NCI-H345 treated with DMSO at 0.1 percent for 48 hours (cell line): ENCODE results near the gene LNPEP.

Experiments
- DNase-seq: peaks from one replicate; lab custom pipeline; 2025; ENCODE audit not compliant: unreplicated experiment; lab: John Stamatoyannopoulos, UW

The LNPEP gene

DNA sequence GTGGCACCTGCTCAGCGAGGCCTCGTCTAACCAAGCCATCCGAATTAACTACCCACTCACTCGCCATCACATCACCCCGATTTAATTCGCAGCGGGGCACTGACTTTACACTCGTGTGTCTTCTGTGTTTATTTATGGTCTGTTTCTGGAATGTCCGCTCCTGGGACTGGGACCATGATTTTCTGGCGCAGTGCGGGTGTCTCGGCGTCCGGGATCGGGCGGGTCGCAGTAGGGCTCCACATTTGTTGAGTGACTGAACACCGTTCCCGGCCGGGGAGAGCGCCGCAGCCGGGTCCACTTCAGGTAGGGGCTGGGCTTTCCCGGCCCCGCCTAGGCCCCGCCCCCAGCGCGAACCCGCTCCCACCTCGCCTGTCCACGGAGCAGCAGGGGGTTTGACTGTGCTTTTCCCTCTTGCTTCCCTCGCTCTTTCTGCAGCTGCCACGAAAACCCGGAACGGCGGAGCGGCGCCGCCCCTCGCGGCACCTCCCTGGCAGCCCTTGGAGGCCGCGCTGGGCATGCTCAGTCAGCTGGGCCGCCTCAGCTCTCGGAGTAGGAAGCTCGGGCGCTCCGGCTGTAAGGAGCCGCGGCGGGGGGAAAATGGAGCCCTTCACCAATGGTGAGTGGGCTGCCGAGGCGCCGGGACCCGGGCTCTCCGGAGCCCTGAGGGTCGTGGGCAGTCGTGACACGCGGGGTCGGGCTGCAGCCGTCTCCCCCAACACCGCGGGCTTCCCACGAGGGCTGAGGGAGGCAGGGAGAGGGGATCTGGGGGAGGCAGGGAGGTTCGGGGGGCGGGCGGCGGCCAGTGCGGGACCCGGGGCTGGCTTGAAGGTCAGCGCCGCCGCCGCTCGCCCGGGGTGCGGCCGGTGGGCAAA lies at the start of gene LNPEP:
Gene LNPEP (plus strand): TSS at position 522 of the 872 bp plus-strand sequence. CDS start 76 bp downstream, at position 598.
- peak; percentile 93 for DNase-seq

DNA sequence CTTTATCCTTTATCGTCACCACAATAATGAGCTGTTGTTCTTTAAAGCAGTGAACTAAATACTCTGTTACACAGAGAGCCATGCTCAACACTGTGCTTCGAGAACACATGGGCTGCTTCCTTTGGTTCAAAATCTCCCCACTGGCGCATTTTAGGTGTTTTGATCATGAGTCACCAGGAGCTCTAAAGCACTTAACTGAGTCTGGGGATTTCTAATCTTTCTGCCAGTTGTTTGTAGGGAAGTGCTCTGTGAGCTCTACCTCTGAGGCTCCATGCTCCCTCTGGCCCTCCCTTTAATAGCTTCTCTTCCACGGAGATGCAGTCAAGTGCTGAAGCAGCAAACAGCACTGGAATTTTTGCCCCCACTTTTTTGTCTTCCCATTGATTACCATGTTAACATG lies 42.5 kb upstream of the LNPEP start:
- no peak for DNase-seq

- no peak for DNase-seq
Measured at GRCh38 chr5:96896276-96896675, 39.6 kb upstream of the LNPEP start.

DNA sequence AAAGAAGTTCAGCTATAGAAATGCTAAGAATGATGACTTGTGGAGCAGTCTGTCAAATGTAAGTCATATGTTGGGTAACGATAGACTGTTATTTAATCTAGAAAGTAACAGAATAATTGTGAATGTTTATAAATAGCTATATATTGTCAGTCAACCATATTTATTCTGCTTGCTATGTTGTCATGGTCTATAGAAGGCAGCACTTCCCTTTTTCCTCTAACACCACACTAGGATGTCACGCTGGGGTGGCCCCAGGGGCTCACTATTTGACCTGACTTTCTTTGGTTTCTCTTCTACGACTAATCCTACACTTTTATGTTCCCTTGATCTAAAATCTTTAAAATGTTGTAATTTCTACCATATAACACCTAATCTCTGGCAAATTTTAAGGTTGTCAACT lies 39.1 kb upstream of the LNPEP start:
- no peak for DNase-seq

- DNase-seq, result no peak
Measured at GRCh38 chr5:96901384-96901783, 34.5 kb upstream of the LNPEP start.

- DNase-seq, result no peak
Measured at GRCh38 chr5:96901841-96902240, 34.0 kb upstream of the LNPEP start.

DNA sequence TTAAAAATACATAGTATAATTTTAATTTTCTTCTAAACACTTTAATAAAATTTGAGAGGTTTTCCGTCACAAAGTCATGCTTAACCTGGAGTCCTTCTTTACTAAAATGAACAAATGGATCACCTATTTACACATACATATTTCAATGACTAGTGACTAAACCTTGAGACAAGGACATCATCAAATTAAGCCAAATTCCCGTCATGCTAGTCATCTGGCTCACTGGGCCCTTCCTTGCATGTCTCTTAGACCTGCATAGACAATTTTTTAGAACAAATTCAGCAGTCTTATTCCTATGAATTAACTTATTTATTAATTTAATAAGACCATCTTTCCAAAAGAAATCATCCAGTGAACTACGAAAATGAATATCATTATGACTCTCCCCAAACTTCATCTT lies 33.0 kb upstream of the LNPEP start:
- DNase-seq, result no peak

GRCh38 chr5:96903300-96903699 lies 32.6 kb upstream of the LNPEP start:
- DNase-seq, result no peak

DNA sequence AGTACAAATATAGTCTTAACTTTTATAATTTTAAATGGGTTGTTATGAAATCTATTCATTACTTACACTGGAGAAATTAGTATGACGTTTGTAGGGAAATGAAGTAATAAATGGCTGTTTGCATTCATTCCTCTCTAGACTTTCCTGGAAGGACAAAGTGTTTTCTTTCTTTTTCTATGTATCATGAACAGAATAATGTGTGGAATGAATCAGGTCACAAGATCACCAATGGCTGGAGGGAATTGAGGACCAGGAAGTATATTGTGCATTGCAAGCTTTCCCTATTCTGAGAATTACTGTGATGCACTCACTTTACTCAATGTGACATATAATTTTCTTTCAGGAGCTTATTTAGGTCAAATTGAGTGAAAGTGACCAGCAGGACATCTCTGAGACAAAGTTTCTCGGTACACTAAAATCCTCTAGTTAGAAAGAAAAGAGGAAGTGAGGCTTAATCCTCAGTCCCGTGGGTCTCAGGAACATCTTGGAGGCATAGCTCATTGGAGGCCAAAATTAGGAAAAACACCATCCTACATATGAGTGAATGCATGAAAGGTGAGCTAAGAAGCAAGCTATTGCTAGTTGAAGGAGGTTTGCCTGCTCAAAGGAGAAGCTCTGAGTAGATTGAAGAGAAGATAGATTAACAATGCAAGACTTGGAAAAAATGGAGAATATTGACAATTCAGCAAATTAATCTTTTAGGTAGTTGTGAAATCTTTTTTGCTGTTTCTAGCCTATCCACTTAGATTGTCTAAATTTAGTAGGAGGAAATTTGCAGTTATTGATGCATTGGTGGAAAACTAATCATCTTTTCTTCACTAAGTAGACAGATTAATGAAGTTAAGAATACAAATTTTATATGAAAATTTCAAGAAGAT lies 31.6 kb upstream of the LNPEP start:
- DNase-seq, result no peak

DNA sequence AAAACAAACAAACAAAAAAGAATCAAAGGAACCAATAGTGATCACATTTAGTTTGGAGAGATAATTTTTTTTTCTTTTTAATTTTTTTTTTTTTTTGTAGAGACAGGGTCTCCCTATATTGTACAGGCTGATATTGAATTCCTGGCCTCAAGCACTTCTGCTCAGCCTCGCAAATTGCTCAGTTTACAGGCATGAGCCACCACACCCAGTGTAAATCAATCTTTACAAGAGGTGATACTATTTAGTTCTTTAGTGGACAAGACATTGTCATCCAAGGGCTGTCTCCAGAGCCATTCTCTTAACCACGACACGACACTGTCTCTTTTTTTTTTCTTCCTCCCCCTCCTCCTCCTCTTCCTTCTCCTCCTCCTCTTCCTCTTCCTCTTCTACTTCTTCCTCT lies 30.0 kb upstream of the LNPEP start:
- no peak for DNase-seq

- DNase-seq, result no peak
Measured at GRCh38 chr5:96909003-96909402, 26.9 kb upstream of the LNPEP start.

GRCh38 chr5:96909435-96909834 lies 26.4 kb upstream of the LNPEP start:
- DNase-seq, result no peak

DNA sequence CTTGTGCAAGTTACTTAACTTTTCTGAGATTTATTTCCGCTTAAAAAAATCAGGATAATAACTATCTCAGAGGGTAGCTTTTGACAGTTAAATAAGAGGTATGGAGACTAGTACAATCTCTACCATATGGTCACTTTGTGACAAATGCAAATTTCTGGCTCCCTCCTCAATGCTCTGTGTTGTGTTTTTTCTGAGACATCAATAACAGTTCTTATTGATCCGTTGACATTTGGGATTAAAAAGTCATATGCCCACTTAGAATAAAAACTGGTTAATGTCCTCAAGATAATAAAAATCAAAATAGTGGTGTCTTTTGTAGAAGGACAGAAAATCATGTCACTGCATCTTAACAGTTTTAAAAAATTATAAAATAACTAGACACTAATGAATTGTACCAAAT lies 24.7 kb upstream of the LNPEP start:
- no peak for DNase-seq

- DNase-seq, result no peak
Measured at GRCh38 chr5:96913233-96913632, 22.6 kb upstream of the LNPEP start.

GRCh38 chr5:96919754-96920197 lies 16.1 kb upstream of the LNPEP start:
- DNase-seq, result no peak

DNA sequence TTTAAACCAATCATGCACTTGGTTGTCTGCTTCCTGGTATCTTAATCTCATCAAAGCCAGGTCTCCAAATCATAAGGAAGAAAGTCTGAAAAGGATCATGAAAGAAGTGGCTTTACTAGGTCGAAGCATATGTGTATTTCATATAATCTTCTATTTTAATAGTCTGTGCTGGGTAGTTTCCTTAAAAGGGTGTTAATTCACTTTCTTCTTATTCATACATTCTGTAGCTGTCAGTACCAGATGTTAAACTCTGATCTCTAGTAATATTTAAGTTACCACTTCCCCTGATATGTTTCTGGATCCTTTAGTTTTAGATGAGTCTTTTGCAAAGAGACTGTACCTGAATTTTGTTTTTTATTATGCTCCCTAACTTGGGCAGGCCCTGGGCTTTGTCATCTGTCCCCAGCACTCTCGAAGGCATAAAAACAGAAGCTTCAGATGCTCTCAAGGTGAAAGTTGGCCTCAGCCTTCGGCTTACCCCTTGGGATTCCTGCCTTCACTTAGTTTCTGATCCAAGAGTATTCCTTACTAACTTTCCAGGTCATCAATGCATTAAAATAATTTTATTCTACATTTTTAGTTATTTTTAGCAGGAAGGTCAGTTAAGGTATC lies 15.0 kb upstream of the LNPEP start:
- no peak for DNase-seq

DNA sequence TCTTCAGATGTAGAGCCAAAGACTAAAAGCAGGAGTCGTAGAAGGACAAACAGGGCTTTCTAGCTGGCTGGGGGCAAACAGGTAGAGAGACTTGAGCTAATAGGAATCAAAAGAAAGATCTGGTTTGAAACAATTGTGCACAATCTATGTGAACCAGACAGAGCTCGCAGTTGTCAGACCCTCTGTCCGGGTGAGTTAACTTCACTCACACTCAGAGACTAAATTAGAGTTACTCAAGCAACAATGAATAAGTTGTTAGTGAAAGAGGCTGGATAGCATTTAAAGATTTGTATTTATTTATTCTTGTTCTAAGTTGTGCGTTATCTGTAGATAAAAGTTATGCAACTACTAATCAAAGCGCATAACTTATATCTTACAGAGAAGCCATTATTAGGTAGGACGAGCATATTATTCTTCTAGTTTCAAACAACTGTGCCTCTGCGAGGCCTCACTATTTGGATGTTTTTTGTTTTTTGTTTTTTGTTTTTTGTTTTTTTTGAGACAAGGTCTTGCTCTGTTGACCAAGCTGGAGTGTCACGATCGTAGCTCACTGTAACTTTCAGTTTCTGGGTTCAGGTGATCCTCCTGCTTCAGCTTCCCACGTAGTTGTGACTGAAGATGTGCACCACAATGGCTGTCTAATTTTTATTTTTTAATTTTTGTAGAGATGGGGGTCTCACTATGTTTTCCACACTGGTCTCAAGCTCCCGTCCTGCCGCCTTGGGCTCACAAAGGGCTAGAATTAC lies 13.2 kb upstream of the LNPEP start:
- no peak for DNase-seq

GRCh38 chr5:96924016-96924443 lies 11.8 kb upstream of the LNPEP start:
- DNase-seq, result no peak

- DNase-seq, result no peak
Measured at GRCh38 chr5:96926276-96926675, 9.6 kb upstream of the LNPEP start.

DNA sequence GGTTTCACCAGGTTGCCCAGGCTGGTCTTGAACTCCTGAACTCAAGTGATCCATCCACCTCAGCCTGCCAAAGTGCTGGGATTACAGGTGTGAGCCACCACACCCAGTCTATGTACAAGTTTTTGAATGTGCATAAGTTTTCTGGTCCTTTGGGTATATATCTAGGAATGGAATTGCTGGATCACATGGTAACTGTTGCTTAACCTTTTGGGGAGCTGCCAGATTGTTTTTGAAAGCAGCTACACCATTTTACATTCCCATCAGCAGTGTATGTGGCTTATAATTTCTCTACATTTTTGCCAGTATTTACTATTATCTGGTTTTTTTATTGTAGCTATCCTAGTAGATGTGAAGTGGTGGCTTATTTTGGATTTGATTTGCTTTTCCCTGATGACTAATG lies 8.9 kb upstream of the LNPEP start:
- DNase-seq, result no peak
